Endodermal cell (in vitro differentiated cells): ENCODE results near the gene GRIN2C. TPM values are rescaled to one million over a fixed set of nuclear protein-coding genes. Genes with fewer than 3 reads are reported as not detected.

Experiments used
- DNase-seq: peaks from one replicate; pipeline ENCODE4 v3.0.0-alpha.2; 2017
- H3K27ac ChIP-seq: 2 replicates; pipeline ENCODE4 v1.5.1; 2013; ENCODE audit warnings: mild to moderate bottlenecking, low read depth, low read length, moderate library complexity
- H3K27me3 ChIP-seq: 2 replicates; pipeline ENCODE4 v1.6.1; 2013; ENCODE audit warnings: mild to moderate bottlenecking, low read length, moderate library complexity; ENCODE audit not compliant: insufficient read depth, control insufficient read depth, poor library complexity, severe bottlenecking
- H3K36me3 ChIP-seq: 2 replicates; pipeline ENCODE4 v1.7.0; 2013; ENCODE audit warnings: mild to moderate bottlenecking, low read length, moderate library complexity; ENCODE audit not compliant: control insufficient read depth, insufficient read depth
- H3K4me1 ChIP-seq: one replicate; pipeline ENCODE4 v1.7.0; 2013; ENCODE audit warnings: low read length; ENCODE audit not compliant: control insufficient read depth, insufficient read depth
- H3K4me3 ChIP-seq: 2 replicates; pipeline ENCODE4 v1.5.1; 2013; ENCODE audit warnings: mild to moderate bottlenecking, low read length, moderate library complexity
- H3K9ac ChIP-seq: 2 replicates; pipeline ENCODE4 v1.6.1; 2013; ENCODE audit warnings: mild to moderate bottlenecking, low read length, moderate library complexity; ENCODE audit not compliant: poor library complexity, severe bottlenecking; ENCODE audit errors: extremely low read depth
- H3K9me3 ChIP-seq: 2 replicates; pipeline ENCODE4 v1.6.1; 2013; ENCODE audit warnings: mild to moderate bottlenecking, low read length, moderate library complexity; ENCODE audit not compliant: control insufficient read depth
- H3K27ac Mint-ChIP-seq: 2 replicates; pipeline ENCODE4 v1.8.0; 2020; ENCODE audit warnings: mixed read lengths
- H3K27me3 Mint-ChIP-seq: 2 replicates; pipeline ENCODE4 v1.8.0; 2021; ENCODE audit warnings: mild to moderate bottlenecking, mixed read lengths; ENCODE audit not compliant: insufficient read depth
- H3K36me3 Mint-ChIP-seq: 2 replicates; pipeline ENCODE4 v1.8.0; 2020; ENCODE audit warnings: low read depth, mixed read lengths
- H3K4me1 Mint-ChIP-seq: 2 replicates; pipeline ENCODE4 v1.8.0; 2020; ENCODE audit warnings: mixed read lengths
- H3K4me3 Mint-ChIP-seq: 2 replicates; pipeline ENCODE4 v1.8.0; 2020; ENCODE audit warnings: mild to moderate bottlenecking, moderate library complexity, mixed read lengths
- H3K9me3 Mint-ChIP-seq: 2 replicates; pipeline ENCODE4 v1.8.0; 2020; ENCODE audit warnings: mild to moderate bottlenecking, mixed read lengths
- WGBS, 2 experiments: methylation state at CpG; one replicate each; pipeline versions ENCODE4 v1.1.5 to v1.1.7; 2013; ENCODE audit warnings: missing lambda C conversion rate in 2 of 2, mixed read lengths in 1 of 2; ENCODE audit not compliant: insufficient coverage in 1 of 2, insufficient read length in 1 of 2; 5-methylcytosine and 5-hydroxymethylcytosine counted together
- total RNA-seq, 2 donors: library from RNA; stranded (reverse); fragmentation: NEBNext Ultra II Directional in 1 of 2; extraction: Animal tissue kit (Norgen Biotek cat#: 25700) in 1 of 2; gene quantifications; 2 replicates in 1 of 2; 3 replicates in 1 of 2; pipeline ENCODE4 v1.2.1, GENCODE V29; 2021
- TF ChIP-seq, protein P1 (sequence below): fragments of 200-600 bp; sonication (generic); conservative IDR thresholded peaks from 2 replicates; pipeline ENCODE4 v1.5.0; 2021; ENCODE audit warnings: antibody characterized with exemption, mild to moderate bottlenecking

GRIN2C gene
- total RNA-seq, 2 donors from 2014 or later: 0.24 to 0.31 TPM

DNA sequence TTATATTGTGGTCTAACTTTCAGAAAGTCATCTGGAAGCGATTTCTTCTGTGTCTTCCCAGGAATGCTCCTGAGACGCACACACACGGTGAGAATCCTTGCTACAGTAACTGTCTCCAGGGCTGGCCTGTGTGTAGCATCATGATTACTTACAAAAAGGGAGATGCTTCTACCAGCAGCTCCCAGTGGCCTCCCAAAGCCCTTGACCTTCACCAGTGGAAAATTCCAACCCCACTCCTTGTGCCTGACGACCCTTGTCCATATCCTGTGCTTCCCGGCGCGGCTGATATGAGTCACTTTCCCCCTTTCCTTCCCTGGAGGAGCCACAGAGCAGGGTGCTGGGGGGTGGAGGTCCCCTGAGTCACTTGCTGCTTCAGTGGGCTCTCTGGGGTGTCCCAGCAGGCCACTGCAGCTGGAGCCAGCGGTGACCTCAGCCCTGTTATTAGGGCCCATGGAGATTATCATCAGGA is 61.4 kb downstream of the GRIN2C start:
- H3K36me3 Mint-ChIP-seq: peaks cover 55% of the 10 kb centered on the region
- Histone ChIP-seq H3K4me1 (no peaks in the 10 kb centered on the region), H3K27me3 (no peaks in the 10 kb centered on the region), H3K9ac (no peak overlapping the region), H3K27ac (no peak overlapping the region), H3K9me3 (no peaks in the 10 kb centered on the region), H3K36me3 (peaks cover 84% of the 10 kb centered on the region), H3K4me3 (no peak overlapping the region)
- no peak overlapping the region for H3K27ac Mint-ChIP-seq
- H3K4me1 Mint-ChIP-seq: peaks cover 3% of the 10 kb centered on the region
- no peaks in the 10 kb centered on the region for H3K27me3 Mint-ChIP-seq
- TF ChIP-seq, protein P1, sequence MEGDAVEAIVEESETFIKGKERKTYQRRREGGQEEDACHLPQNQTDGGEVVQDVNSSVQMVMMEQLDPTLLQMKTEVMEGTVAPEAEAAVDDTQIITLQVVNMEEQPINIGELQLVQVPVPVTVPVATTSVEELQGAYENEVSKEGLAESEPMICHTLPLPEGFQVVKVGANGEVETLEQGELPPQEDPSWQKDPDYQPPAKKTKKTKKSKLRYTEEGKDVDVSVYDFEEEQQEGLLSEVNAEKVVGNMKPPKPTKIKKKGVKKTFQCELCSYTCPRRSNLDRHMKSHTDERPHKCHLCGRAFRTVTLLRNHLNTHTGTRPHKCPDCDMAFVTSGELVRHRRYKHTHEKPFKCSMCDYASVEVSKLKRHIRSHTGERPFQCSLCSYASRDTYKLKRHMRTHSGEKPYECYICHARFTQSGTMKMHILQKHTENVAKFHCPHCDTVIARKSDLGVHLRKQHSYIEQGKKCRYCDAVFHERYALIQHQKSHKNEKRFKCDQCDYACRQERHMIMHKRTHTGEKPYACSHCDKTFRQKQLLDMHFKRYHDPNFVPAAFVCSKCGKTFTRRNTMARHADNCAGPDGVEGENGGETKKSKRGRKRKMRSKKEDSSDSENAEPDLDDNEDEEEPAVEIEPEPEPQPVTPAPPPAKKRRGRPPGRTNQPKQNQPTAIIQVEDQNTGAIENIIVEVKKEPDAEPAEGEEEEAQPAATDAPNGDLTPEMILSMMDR: no peak
- 95 to 100% methylated on average over 3 to 8 of the region's 8 CpGs for WGBS, 2 experiments
- no peak for DNase-seq
- no peaks in the 10 kb centered on the region for H3K9me3 Mint-ChIP-seq
- no peak overlapping the region for H3K4me3 Mint-ChIP-seq

DNA sequence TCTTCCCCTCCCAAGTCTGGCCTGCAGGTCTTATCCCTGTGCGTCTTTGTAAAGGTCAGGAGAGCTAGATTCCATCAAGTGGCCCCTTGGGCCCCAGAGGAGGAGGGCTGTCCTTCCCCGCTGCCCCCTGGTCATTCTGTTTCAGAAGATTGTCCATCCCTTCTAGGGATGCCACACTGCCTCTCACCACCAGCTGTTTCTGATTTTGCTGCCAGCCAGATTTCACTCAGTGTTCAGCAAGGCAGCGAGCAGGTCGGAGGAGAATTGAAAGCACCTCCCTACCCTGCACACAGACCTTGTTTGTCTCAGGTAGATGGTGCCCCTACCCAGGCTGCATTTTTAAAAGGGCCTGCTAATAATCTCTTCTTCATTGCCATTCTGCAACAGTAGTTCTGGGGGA is 61.9 kb downstream of the GRIN2C start:
- Mint-ChIP-seq H3K4me3 (no peak overlapping the region), H3K27ac (no peak overlapping the region), H3K27me3 (no peaks in the 10 kb centered on the region), H3K4me1 (peaks cover 3% of the 10 kb centered on the region), H3K36me3 (peaks cover 60% of the 10 kb centered on the region), H3K9me3 (no peaks in the 10 kb centered on the region)
- Histone ChIP-seq H3K4me1 (no peaks in the 10 kb centered on the region), H3K27me3 (no peaks in the 10 kb centered on the region), H3K36me3 (peaks cover 87% of the 10 kb centered on the region), H3K9me3 (no peaks in the 10 kb centered on the region), H3K4me3 (no peak overlapping the region), H3K27ac (no peak overlapping the region), H3K9ac (no peak overlapping the region)
- DNase-seq: no peak
- WGBS, 2 experiments: 93 to 94% methylated on average over 2 to 4 of the region's 4 CpGs
- TF ChIP-seq, protein P1: no peak

DNA sequence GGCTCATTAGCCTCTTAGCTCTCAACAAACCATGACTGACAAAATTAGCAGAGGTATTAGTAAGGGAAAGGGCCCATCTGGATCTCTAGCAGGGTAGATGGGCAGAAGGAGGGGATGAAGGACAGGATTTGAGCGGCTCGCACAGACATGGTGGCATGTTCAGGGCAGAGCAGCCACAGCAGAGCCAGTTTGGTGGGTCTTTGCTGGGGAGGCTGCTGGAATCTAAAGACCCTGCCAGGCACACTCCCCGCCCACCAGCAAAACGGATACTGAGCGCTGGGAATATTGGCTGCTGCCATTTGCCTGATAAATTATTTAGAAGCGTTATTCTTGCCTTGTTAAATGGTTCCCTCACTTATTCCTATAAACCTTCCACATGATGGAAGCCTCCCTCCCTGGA is 62.8 kb downstream of the GRIN2C start:
- H3K27me3 ChIP-seq: no peaks in the 10 kb centered on the region
- no peak overlapping the region for H3K9ac ChIP-seq
- Mint-ChIP-seq H3K4me1 (peaks cover 3% of the 10 kb centered on the region), H3K36me3 (peaks cover 62% of the 10 kb centered on the region), H3K27ac (no peak overlapping the region), H3K27me3 (no peaks in the 10 kb centered on the region), H3K9me3 (no peaks in the 10 kb centered on the region), H3K4me3 (no peak overlapping the region)
- TF ChIP-seq, protein P1: no peak
- no peaks in the 10 kb centered on the region for H3K4me1 ChIP-seq
- DNase-seq: no peak
- WGBS, 2 experiments: 94 to 95% methylated on average over 6 of the region's 6 CpGs
- no peaks in the 10 kb centered on the region for H3K9me3 ChIP-seq
- H3K36me3 ChIP-seq: peaks cover 84% of the 10 kb centered on the region
- no peak overlapping the region for H3K4me3 ChIP-seq
- no peak overlapping the region for H3K27ac ChIP-seq
